GM12865 (cell line): ENCODE data around the gene OMG.

ENCODE experiments used
- DNase-seq: peaks from one replicate; pipeline ENCODE4 v3.0.0; 2010; ENCODE audit warnings: low read depth
- H3K4me3 ChIP-seq: 2 replicates; pipeline ENCODE4 v1.5.1; 2011; ENCODE audit warnings: mild to moderate bottlenecking, low read depth, low read length, control low read depth
- TF ChIP-seq, protein P1 (sequence below): IDR thresholded peaks from 2 replicates; pipeline ENCODE4 v1.5.1; 2011; ENCODE audit warnings: low read length, control low read depth, low read depth, inconsistent platforms; ENCODE audit not compliant: insufficient read depth; ENCODE audit errors: missing control alignments

Gene OMG

DNA sequence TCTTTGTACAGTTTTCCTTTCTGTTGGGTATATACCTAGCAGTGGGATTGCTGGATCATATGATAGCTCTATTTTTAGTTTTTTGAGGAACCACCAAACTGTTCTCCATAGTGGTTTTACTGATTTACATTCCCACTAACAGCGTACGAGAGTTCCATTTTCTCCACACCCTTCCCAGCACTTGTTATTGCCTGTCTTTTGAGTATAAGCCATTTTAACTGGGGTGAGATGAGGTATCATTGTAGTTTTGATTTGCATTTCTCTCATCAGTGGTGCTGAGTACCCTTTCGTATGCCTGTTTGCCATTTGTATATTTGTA is 17.7 kb upstream of the OMG start:
- no peak overlapping the region for H3K4me3 ChIP-seq
- TF ChIP-seq, protein P1, sequence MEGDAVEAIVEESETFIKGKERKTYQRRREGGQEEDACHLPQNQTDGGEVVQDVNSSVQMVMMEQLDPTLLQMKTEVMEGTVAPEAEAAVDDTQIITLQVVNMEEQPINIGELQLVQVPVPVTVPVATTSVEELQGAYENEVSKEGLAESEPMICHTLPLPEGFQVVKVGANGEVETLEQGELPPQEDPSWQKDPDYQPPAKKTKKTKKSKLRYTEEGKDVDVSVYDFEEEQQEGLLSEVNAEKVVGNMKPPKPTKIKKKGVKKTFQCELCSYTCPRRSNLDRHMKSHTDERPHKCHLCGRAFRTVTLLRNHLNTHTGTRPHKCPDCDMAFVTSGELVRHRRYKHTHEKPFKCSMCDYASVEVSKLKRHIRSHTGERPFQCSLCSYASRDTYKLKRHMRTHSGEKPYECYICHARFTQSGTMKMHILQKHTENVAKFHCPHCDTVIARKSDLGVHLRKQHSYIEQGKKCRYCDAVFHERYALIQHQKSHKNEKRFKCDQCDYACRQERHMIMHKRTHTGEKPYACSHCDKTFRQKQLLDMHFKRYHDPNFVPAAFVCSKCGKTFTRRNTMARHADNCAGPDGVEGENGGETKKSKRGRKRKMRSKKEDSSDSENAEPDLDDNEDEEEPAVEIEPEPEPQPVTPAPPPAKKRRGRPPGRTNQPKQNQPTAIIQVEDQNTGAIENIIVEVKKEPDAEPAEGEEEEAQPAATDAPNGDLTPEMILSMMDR: no peak
- DNase-seq: no peak

DNA sequence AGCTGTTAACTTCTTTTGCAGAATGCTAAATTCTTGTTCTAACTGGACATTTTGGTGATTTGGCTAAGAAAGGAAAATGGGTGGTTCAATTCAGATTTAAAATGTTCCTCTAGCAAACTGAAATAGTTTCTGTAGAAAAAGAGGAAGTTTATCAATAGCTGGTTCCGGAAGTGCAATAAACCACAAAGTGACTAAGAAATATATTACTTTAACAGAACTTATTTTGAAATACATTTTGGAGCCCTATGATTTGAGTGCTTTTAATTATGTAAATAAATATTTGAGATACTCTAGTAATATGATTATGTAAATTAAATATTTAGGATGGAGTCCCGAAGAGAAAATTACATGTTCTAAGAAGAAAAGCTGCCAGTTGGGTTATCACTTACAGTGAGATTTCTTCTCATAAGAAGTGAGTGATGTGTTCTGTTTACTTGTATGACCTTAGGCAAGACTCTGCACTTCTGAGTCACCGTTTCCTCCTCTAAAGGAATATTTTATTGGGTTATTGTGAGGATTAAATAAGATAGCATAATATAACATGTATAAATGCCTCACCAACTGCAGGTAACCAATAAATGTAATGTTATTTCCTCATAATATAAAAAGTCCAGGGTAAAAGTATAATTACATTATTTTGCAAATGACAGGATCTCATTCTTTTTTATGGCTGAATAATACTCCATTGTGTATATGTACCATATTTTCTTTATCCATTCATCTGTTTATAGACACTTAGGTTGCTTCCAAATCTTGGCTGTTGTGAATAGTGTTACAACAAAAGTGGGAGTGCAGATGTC is 17.1 kb upstream of the OMG start, which contains the start of gene EVI2B:
Gene EVI2B (minus strand): TSS at position 73 of the 800 bp plus-strand sequence. CDS start 8,445 bp downstream, outside the sequence.
- TF ChIP-seq, protein P1: no peak
- peak; percentile 81 for DNase-seq
- peak within 1 kb of the TSS; percentile 89 for H3K4me3 ChIP-seq

DNA sequence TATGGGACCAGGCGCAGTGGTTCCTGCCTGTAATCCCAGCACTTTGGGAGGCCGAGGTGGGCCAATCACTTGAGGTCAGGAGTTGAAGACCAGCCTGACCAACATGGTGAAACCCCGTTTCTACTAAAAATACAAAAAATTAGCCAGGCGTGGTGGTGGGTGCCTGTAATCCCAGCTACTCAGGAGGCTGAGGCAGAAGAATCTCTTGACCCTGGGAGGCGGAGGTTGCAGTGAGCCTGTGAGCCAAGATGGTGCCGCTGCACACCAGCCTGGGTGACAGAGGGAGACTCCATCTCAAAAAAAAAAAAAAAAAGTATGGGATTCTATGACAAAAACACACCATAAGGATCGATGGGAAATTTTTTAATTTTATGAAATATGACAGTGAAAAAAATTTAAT is 15.2 kb upstream of the OMG start:
- DNase-seq: peak; percentile 69
- H3K4me3 ChIP-seq: peak overlapping the region; percentile 89

DNA sequence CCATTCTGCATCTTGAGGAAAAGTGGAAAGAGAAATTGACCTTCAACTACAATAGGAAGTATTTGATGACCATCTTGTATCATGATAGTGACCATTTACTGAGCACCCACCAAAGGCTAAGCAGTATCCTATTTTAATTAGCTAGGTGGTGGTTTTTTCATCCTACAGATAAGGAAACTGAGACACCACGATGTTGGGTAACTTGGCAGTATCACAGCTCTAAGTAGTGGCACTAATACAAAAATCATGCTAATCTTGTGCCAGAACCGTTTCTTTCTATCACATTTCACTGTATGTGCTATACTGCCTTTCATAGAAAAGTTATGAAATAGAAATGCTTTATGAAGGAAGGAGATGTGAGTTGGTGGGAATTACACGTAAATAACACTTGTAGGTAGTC is 14.5 kb upstream of the OMG start:
- TF ChIP-seq, protein P1: no peak
- peak; percentile 22 for DNase-seq
- peak overlapping the region; percentile 89 for H3K4me3 ChIP-seq

DNA sequence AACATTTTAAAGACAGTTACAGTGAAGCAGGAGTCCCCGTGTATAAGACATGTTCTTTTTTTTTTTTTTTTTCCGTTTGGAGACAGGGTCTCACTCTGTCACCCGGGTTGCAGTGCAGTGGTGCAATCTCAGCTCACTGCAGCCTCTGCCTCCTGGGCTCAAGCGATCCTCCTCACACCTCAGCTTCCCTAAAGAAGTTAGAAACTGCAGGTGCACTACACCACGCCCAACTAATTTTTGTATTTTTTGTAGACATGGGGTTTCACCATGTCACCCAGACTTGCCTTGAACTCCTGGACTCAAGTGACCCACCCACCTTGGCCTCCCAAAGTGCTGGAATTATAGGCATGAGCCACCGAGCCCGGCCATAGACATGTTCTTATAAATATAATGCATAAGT is 13.8 kb upstream of the OMG start:
- TF ChIP-seq, protein P1: no peak
- DNase-seq: peak; percentile 58
- peak overlapping the region; percentile 89 for H3K4me3 ChIP-seq

DNA sequence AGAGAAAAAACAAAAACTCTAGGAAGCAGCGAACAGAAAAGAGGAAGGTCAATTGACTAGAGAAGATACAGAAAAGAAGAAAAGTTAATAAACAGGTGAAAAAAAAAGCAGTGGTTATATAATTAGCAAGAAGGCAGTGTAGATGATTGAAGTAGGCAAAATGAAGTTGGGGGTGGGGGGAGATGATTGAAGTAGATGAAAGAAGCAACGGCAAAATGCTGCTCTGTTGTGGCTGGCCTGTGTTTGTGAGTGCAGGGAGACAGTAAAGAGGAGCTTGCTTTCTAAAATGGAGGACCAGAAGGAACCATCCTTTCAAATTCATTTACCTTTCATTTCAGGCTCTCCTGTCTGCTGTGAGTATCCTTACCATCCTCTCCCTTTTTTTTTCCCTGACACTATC is 13.2 kb upstream of the OMG start:
- peak; percentile 56 for DNase-seq
- TF ChIP-seq, protein P1: no peak

DNA sequence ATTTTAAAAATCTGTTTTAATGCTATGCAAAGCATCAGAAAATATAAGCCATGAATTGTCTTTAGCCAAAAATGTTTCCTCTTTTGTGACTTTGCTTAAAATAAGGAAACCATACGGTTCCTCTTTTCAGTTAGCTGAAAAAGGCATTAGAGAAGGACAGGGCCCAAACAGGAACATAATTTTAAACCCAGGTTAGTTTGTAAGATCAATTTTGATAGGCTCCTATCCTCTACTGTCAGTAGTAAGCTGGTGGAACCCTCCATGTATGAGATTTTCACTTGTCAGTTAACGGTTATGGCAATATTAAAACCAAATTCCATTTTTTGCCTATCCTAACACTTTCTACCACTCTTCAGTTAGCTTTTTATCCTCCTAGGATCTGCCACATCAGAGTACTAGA is 12.5 kb upstream of the OMG start:
- peak; percentile 75 for DNase-seq
- H3K4me3 ChIP-seq: peak overlapping the region; percentile 89
- TF ChIP-seq, protein P1: no peak

More for the DNA sequence above, 13.2 kb upstream of the OMG start:
- peak overlapping the region; percentile 89 for H3K4me3 ChIP-seq
